KOPT-K1 (cell line): ENCODE results near the gene ZBTB32.
"Not testable (repeated sequence)": the region's sequence is repeated elsewhere in the genome, so short reads cannot be mapped to it uniquely, and the experiment has no call there.

Experiments
- H3K27ac ChIP-seq: fragments of 200-600 bp; sonication (generic); 2 replicates; pipeline ENCODE4 v1.5.1; 2016; ENCODE audit warnings: antibody characterized with exemption, mild to moderate bottlenecking, low read depth, low read length; ENCODE audit not compliant: poor library complexity, severe bottlenecking
- H3K36me3 ChIP-seq: fragments of 200-600 bp; sonication (generic); 2 replicates; pipeline ENCODE4 v1.5.1; 2017; ENCODE audit warnings: antibody characterized with exemption, mild to moderate bottlenecking, low read length, moderate library complexity; ENCODE audit not compliant: insufficient read depth
- H3K9me3 ChIP-seq: fragments of 200-600 bp; sonication (generic); 2 replicates; pipeline ENCODE4 v1.5.1; 2017; ENCODE audit warnings: antibody characterized with exemption, low read length, mild to moderate bottlenecking; ENCODE audit not compliant: insufficient read depth, poor library complexity, severe bottlenecking

Gene ZBTB32

GRCh38 chr19:35673121-35673804 is 31.1 kb upstream of the ZBTB32 start:
- no peaks in the 10 kb centered on the region for H3K36me3 ChIP-seq
- no peaks in the 10 kb centered on the region for H3K9me3 ChIP-seq

GRCh38 chr19:35675589-35676140 is 28.7 kb upstream of the ZBTB32 start:
- H3K36me3 ChIP-seq, result no peaks in the 10 kb centered on the region
- no peak overlapping the region for H3K27ac ChIP-seq
- no peaks in the 10 kb centered on the region for H3K9me3 ChIP-seq

More at GRCh38 chr19:35673121-35673804, 31.1 kb upstream of the ZBTB32 start:
- no peak overlapping the region for H3K27ac ChIP-seq

GRCh38 chr19:35689836-35690235 is 14.5 kb upstream of the ZBTB32 start:
- Histone ChIP-seq H3K36me3 (no peaks in the 10 kb centered on the region), H3K9me3 (no peaks in the 10 kb centered on the region), H3K27ac (no peak overlapping the region)

- not testable (repeated sequence) for H3K36me3 ChIP-seq, H3K27ac ChIP-seq, H3K9me3 ChIP-seq
Measured at GRCh38 chr19:35691106-35691505, 13.3 kb upstream of the ZBTB32 start.

- H3K27ac ChIP-seq, result no peak overlapping the region
- H3K9me3 ChIP-seq, result no peaks in the 10 kb centered on the region
- H3K36me3 ChIP-seq, result no peaks in the 10 kb centered on the region
Measured at GRCh38 chr19:35692010-35692409, 12.3 kb upstream of the ZBTB32 start.

- no peaks in the 10 kb centered on the region for H3K36me3 ChIP-seq
- H3K27ac ChIP-seq, result no peak overlapping the region
- no peaks in the 10 kb centered on the region for H3K9me3 ChIP-seq
Measured at GRCh38 chr19:35693422-35693821, 10.9 kb upstream of the ZBTB32 start.

GRCh38 chr19:35693835-35694599 is 10.3 kb upstream of the ZBTB32 start:
- Histone ChIP-seq H3K9me3 (no peaks in the 10 kb centered on the region), H3K27ac (no peak overlapping the region), H3K36me3 (no peaks in the 10 kb centered on the region)

GRCh38 chr19:35695895-35696422 is 8.4 kb upstream of the ZBTB32 start:
- no peak overlapping the region for H3K27ac ChIP-seq
- H3K36me3 ChIP-seq, result no peaks in the 10 kb centered on the region
- H3K9me3 ChIP-seq, result no peaks in the 10 kb centered on the region

- Histone ChIP-seq H3K36me3 (no peaks in the 10 kb centered on the region), H3K9me3 (no peaks in the 10 kb centered on the region), H3K27ac (no peak overlapping the region)
Measured at GRCh38 chr19:35696835-35697234, 7.5 kb upstream of the ZBTB32 start.

- H3K9me3 ChIP-seq, result no peaks in the 10 kb centered on the region
- H3K36me3 ChIP-seq, result no peaks in the 10 kb centered on the region
- no peak overlapping the region for H3K27ac ChIP-seq
Measured at GRCh38 chr19:35702223-35703012, 1.9 kb upstream of the ZBTB32 start.

- H3K27ac ChIP-seq, result no peak overlapping the region
- H3K36me3 ChIP-seq, result no peaks in the 10 kb centered on the region
- no peaks in the 10 kb centered on the region for H3K9me3 ChIP-seq
Measured at GRCh38 chr19:35703343-35703742, 1.0 kb upstream of the ZBTB32 start.

- H3K36me3 ChIP-seq, result no peaks in the 10 kb centered on the region
- no peaks in the 10 kb centered on the region for H3K9me3 ChIP-seq
- H3K27ac ChIP-seq, result no peak overlapping the region
Measured at GRCh38 chr19:35708391-35708790, 4.0 kb downstream of the ZBTB32 start.

- no peaks in the 10 kb centered on the region for H3K9me3 ChIP-seq
- H3K27ac ChIP-seq, result no peak overlapping the region
- no peaks in the 10 kb centered on the region for H3K36me3 ChIP-seq
Measured at GRCh38 chr19:35710784-35711723, 6.7 kb downstream of the ZBTB32 start.
